Epithelial cell of proximal tubule (primary cell): Measurements from ENCODE around the gene PANK4. TPM values are rescaled to one million over a fixed set of nuclear protein-coding genes. Genes with fewer than 3 reads are reported as not detected.

Source experiments
- DNase-seq: peaks from one replicate; pipeline ENCODE4 v3.0.0-alpha.2; 2011; ENCODE audit warnings: low read depth
- H3K4me3 ChIP-seq: 2 replicates; pipeline ENCODE4 v1.5.1; 2011; ENCODE audit warnings: low read depth, mild to moderate bottlenecking, low read length
- total RNA-seq: library from RNA; depleted of rRNA; stranded (reverse); fragments of >200 nt; gene quantifications from 2 replicates; pipeline ENCODE4 v1.2.3, GENCODE V29; 2015
- TF ChIP-seq, protein P1 (sequence below): conservative IDR thresholded peaks from 2 replicates; pipeline ENCODE4 v1.5.1; 2012; ENCODE audit warnings: low read depth, mild to moderate bottlenecking, low read length

PANK4 gene
- total RNA-seq, 1 donor from 2014 or later, result 29.8 TPM

DNA sequence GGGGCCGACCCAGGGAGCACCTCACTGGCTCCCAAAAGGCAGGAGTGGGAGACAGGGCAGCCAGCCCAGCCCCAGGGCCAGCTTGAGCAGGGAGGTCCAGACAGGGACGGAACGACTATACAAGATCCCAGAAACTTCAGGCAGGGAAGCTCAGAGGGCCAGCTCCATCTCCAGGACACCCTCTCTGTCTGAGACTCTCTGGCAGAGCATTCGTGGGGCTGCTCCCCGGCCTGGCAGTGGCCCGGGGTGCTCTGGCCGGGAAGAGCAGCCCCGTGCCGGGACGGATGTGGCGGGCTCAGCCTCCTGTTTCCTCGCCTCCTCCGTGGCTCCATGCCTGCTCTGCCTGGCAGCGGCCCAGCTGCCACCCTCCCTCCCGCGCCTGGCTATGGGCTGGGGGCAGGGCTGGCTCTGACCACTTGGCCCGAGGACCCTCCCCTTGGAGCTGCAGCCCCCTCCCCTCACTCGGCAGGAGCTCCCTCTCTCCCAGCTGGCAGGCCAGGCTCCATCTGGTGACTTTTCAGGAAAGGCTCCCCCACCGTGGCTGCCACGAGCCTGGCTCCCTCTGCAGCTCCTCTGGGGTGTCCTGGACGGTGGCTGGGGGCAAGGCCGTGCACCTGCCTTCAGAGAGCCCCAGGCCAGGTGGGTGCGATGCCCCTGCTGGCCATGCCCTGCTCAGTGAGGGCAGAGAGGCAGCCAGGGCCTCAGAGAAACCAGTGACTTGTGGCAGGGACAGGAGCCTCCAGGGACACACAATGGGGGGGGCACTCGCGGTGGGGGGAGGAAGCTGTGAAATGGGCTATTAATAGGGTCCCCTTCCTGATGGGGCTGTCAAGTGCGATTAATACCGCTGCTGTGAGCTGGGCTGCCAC lies 55.9 kb downstream of the PANK4 start:
- DNase-seq, result no peak
- H3K4me3 ChIP-seq, result no peak overlapping the region
- TF ChIP-seq, protein P1, sequence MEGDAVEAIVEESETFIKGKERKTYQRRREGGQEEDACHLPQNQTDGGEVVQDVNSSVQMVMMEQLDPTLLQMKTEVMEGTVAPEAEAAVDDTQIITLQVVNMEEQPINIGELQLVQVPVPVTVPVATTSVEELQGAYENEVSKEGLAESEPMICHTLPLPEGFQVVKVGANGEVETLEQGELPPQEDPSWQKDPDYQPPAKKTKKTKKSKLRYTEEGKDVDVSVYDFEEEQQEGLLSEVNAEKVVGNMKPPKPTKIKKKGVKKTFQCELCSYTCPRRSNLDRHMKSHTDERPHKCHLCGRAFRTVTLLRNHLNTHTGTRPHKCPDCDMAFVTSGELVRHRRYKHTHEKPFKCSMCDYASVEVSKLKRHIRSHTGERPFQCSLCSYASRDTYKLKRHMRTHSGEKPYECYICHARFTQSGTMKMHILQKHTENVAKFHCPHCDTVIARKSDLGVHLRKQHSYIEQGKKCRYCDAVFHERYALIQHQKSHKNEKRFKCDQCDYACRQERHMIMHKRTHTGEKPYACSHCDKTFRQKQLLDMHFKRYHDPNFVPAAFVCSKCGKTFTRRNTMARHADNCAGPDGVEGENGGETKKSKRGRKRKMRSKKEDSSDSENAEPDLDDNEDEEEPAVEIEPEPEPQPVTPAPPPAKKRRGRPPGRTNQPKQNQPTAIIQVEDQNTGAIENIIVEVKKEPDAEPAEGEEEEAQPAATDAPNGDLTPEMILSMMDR, result no peak

DNA sequence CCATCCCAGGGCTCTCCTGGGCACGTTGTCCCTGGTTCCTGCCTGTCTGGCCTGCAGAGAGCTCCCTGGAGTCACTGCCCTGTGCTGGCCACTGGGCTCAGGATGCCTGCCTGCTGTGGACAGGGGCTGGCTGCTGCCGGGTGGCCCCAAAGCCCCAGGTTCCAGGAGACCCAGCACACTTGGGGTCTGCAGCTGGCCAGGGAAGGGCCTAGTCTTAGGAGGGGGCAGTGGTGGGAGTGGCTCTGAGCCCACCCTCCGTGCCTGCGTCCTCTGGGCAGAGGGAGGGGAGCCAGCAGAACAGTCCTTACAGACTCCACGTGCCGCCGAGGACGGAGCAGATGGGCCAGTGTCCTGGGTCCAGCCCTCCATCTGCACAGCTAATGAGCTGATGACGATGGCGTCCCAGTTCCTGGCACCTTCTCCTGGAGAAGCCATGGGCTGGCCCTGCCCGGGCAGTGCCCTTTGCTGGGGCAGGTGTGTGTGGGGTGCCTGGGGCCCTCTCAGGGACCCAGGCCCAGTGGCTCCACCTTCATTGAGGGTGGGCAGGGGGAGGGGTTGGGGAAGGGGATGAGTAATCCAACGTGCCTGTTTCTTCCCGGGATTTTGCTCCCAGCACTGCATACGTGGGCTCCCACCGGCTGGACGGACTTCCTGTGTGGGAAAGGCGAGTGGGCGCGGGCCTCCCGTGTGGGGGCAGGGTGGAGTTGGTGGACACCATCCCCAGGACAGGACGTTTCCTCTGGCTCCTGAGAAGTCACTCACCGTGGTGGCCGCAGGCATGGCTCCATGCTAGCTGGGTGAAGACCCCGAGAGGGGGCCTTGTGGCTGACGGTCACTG lies 57.1 kb downstream of the PANK4 start:
- TF ChIP-seq, protein P1, result no peak

DNA sequence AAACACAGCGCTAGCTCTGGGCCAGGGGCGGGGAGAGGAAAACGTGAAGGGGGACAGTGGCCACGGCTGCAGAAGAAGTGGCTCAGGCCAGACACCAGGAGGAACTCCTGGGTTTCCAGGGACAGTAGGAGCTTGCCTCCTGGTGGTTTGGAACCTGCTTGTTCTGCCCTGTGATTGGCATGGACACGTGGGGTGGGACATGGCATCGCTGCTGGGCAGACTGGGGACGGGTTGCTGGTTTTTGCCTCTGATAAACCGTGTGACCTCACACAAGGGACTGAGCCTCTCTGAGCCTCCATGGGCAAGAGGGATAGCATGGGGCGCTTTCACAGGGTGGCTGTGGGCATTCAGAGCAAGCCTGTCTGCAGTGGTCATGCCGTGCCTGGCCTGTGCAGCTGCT lies 57.9 kb downstream of the PANK4 start:
- TF ChIP-seq, protein P1, result no peak
- H3K4me3 ChIP-seq, result no peak overlapping the region
- no peak for DNase-seq

More for the DNA sequence above, 57.1 kb downstream of the PANK4 start:
- DNase-seq, result no peak
- no peak overlapping the region for H3K4me3 ChIP-seq

DNA sequence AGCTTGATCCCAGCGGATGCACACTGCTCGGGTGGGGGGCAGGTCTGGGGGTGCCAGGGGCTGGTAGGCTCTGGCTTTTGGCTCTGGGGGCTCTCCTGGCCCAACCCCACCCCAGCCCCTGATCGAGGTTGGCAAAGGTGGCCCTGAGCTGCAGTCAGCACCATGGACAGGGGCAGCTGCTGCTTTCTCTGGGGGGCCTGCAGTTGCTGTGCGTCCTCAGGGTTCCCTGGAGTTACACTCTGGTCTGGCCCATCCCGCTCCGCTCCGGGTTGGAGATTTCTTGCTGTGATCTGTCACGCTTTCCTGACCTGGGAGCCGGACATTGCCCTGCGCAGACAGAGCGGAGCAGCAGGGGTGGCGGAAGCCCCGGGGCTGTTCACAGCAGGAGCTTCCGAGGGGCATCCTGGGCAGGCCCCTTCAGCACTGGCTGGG lies 58.3 kb downstream of the PANK4 start:
- H3K4me3 ChIP-seq, result no peak overlapping the region
- TF ChIP-seq, protein P1, result no peak
- DNase-seq, result no peak

DNA sequence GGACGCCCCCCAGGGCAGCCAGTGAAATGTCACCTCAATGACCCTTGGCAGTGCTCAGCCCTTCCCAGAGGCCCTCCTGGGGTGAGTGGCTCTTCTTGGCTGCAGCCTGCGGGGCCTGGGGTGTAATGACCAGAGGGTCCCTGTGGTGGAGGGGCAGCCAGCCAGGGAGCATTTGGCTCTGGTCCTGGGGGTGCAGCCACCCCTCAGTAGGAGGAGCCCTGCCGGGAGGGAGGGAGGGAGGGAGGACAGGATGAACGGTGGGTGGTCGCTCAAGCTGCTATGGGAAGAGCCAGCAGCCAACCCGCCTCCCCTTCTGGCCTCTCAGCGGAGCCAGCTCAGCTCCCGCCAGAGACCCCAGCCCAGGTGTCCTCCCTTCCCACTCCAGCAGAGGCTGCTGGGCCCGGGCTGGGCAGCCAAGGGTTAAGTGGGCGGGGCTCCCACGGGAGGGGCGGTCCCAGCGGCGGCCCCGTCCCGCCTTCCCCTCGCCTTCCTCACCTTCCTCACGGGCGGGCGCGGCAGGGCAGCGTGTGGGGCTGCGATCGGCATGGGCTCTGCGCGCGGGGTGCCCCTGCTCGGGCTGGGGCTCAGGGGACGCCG lies 59.3 kb downstream of the PANK4 start:
- no peak for DNase-seq
- TF ChIP-seq, protein P1, result no peak
- no peak overlapping the region for H3K4me3 ChIP-seq

DNA sequence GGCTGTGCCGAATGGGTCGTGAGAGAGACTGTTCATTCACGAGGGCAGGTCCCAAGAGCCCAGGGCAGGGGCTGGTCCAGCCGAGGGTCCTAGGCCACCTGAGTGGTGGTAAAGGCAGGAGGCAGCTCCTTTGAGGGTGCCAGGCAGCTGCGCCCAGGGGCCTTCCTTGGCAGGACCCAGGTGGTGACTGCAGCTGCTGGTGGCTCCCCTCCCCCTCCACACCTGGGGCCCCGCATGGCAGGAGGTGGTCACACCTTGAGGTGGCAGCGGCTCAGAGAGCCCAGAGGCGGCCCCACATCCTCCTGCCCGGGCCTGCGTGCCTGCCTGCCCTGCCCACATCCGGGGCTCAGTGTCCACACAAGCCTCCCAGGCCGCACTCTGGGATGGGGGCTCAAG lies 60.1 kb downstream of the PANK4 start:
- TF ChIP-seq, protein P1, result no peak
- DNase-seq, result no peak

More for the DNA sequence above, 60.1 kb downstream of the PANK4 start:
- no peak overlapping the region for H3K4me3 ChIP-seq
